ENCODE data around the gene CSNK2A1. TPM values are rescaled to one million over a fixed set of nuclear protein-coding genes. Genes with fewer than 3 reads are reported as not detected.

The CSNK2A1 gene
- 104 and 116 TPM in 2 replicates for total RNA-seq

GRCh38 chr20:543369-544152 is at the start of gene CSNK2A1:
TSS of gene CSNK2A1 (minus strand) at chr20:543790. CDS start at chr20:508551, 35,239 bp downstream.

DNA sequence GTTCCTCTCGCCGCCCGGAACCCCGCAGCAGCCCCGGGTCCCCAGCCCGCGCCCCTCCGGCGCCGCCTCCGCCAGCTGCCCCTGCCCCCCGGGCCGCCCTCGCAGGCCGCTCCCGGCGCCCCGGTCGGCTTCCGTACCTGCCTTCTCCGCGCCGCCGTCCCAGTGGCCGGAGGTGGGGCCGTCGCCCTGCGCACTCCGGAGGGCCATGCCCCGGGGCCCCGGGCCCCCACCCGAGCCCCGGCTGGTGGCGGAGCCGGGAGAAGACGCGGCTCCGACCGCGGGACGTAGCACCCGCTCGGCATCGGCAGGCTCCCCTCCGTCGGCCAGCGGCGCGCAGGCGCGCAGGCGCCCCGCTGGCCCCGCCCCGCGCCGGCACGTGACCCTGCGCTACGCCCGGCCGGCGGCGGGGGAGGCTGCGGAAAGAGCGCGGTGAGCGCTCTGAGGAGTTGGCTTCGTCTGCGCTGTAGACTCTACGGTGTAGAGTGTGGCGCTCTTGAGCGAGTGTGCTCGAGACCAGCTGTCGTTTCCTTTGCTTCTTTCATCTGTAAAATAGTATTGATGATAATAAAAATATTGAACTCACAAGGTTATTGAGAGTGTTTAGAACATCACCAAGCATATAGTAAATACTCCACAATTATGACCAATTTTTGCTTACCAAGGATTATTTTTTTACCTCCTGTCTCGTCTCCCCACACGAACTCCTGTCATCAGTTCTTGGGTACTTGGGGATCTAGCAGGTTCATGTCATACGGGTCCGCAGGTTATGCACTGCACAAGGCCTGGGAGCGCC is 81.2 kb downstream of the CSNK2A1 start, which contains the start of gene TBC1D20:
TSS of gene TBC1D20 (minus strand) at position 335 of the 793 bp plus-strand sequence. CDS start at position 207, 128 bp downstream.

Other genes starting within 250 kb of the CSNK2A1 start
- gene ZCCHC3, start 246.2 kb downstream of the CSNK2A1 start, total RNA-seq: 16.1 and 18.6 TPM in 2 replicates
- 4.0 and 4.9 TPM in 2 replicates for gene SOX12, start 218.2 kb downstream of the CSNK2A1 start, total RNA-seq
- gene NRSN2, start 196.7 kb downstream of the CSNK2A1 start, total RNA-seq: 12.0 and 15.0 TPM in 2 replicates
- 44.6 and 45.9 TPM in 2 replicates for gene TRIB3, start 163.0 kb downstream of the CSNK2A1 start, total RNA-seq
- gene RBCK1, start 135.5 kb downstream of the CSNK2A1 start, total RNA-seq: 54.0 and 76.1 TPM in 2 replicates
- gene TBC1D20, start 81.3 kb downstream of the CSNK2A1 start, total RNA-seq: 20.1 and 24.7 TPM in 2 replicates
- gene TCF15, start 66.5 kb upstream of the CSNK2A1 start, total RNA-seq: 0.09 and 0.90 TPM in 2 replicates
- 46.2 and 52.0 TPM in 2 replicates for gene SRXN1, start 109.4 kb upstream of the CSNK2A1 start, total RNA-seq
- gene SCRT2, start 132.0 kb upstream of the CSNK2A1 start, total RNA-seq: not detected in 2 replicates
- gene SLC52A3, start 224.7 kb upstream of the CSNK2A1 start, total RNA-seq: under 0.01 TPM in 1 of 2 replicates, not detected in the other

Data from endothelial cell of coronary artery (primary cell).